ENCODE measurements around the gene LRRC46. TPM values are rescaled to one million over a fixed set of nuclear protein-coding genes. Genes with fewer than 3 reads are reported as not detected.
A peak's percentile ranks its signal among the peaks of the same experiment; 100 is the strongest.

Gene LRRC46
- total RNA-seq, 1 donor from 2014 or later = 0.30 TPM

- DNase-seq (ENCODE audit: low read depth) = no peak
- no peak overlapping the region for H3K4me3 Mint-ChIP-seq (ENCODE audit: unreplicated experiment)
- Histone ChIP-seq H3K79me2 (ENCODE audit: insufficient read depth, low read length) (no peaks in the 10 kb centered on the region), H3K4me3 (ENCODE audit: insufficient read depth, low read depth, low read length) (no peak overlapping the region), H3K36me3 (ENCODE audit: insufficient read depth, low read length) (no peaks in the 10 kb centered on the region), H3K27ac (ENCODE audit: low read depth, low read length) (no peak overlapping the region), H3K4me1 (ENCODE audit: insufficient read depth, low read length) (peaks cover 7% of the 10 kb centered on the region), H3K9ac (ENCODE audit: low read length) (no peak overlapping the region), H3K27me3 (ENCODE audit: insufficient read depth, low read length) (peaks cover 33% of the 10 kb centered on the region), H3K9me3 (ENCODE audit: insufficient read depth, low read depth, low read length) (no peaks in the 10 kb centered on the region), H4K20me1 (ENCODE audit: insufficient read depth, low read length) (no peaks in the 10 kb centered on the region), H2AFZ (ENCODE audit: low read depth, low read length) (no peak overlapping the region), H3K4me2 (ENCODE audit: low read length) (no peak overlapping the region)
- H3K36me3 Mint-ChIP-seq (ENCODE audit: low read depth, unreplicated experiment) = peaks cover 7% of the 10 kb centered on the region
- H3K27ac Mint-ChIP-seq (ENCODE audit: unreplicated experiment) = no peak overlapping the region
- peaks cover 16% of the 10 kb centered on the region for H3K4me1 Mint-ChIP-seq (ENCODE audit: low read depth, unreplicated experiment)
- no peak for FAIRE-seq
- peaks cover 42% of the 10 kb centered on the region for H3K27me3 Mint-ChIP-seq (ENCODE audit: low read depth, unreplicated experiment)
- TF ChIP-seq EZH2 (IDR thresholded peaks at IDR 0.05; ENCODE audit: insufficient read depth, low read length) = no peak
- TF ChIP-seq CTCF (IDR thresholded peaks at IDR 0.05; ENCODE audit: insufficient read depth, low read depth, low read length) = no peak
- peaks cover 11% of the 10 kb centered on the region for H3K9me3 Mint-ChIP-seq (ENCODE audit: unreplicated experiment)
Observed at GRCh38 chr17:47866941-47867340, 35.5 kb downstream of the LRRC46 start.

GRCh38 chr17:47867813-47868533 lies 36.5 kb downstream of the LRRC46 start:
- FAIRE-seq (no peak), DNase-seq (ENCODE audit: low read depth) (no peak)
- peak overlapping the region; percentile 20 for H3K27ac Mint-ChIP-seq (ENCODE audit: unreplicated experiment)

More at GRCh38 chr17:47867813-47868533, 36.5 kb downstream of the LRRC46 start:
- TF ChIP-seq EZH2 (IDR thresholded peaks at IDR 0.05; ENCODE audit: insufficient read depth, low read length) (no peak), CTCF (IDR thresholded peaks at IDR 0.05; ENCODE audit: insufficient read depth, low read depth, low read length) (no peak)
- H3K36me3 ChIP-seq (ENCODE audit: insufficient read depth, low read length) = no peaks in the 10 kb centered on the region
- no peak overlapping the region for H3K4me3 ChIP-seq (ENCODE audit: insufficient read depth, low read depth, low read length)
- H3K27me3 ChIP-seq (ENCODE audit: insufficient read depth, low read length) = peaks cover 41% of the 10 kb centered on the region
- Mint-ChIP-seq H3K27me3 (ENCODE audit: low read depth, unreplicated experiment) (peaks cover 43% of the 10 kb centered on the region), H3K9me3 (ENCODE audit: unreplicated experiment) (peaks cover 9% of the 10 kb centered on the region), H3K4me1 (ENCODE audit: low read depth, unreplicated experiment) (peaks cover 13% of the 10 kb centered on the region), H3K36me3 (ENCODE audit: low read depth, unreplicated experiment) (peaks cover 7% of the 10 kb centered on the region), H3K4me3 (ENCODE audit: unreplicated experiment) (no peak overlapping the region)
- H3K4me2 ChIP-seq (ENCODE audit: low read length) = no peak overlapping the region
- H3K9ac ChIP-seq (ENCODE audit: low read length) = no peak overlapping the region
- no peaks in the 10 kb centered on the region for H3K79me2 ChIP-seq (ENCODE audit: insufficient read depth, low read length)
- H3K27ac ChIP-seq (ENCODE audit: low read depth, low read length) = no peak overlapping the region
- H2AFZ ChIP-seq (ENCODE audit: low read depth, low read length) = no peak overlapping the region
- H3K4me1 ChIP-seq (ENCODE audit: insufficient read depth, low read length) = peaks cover 5% of the 10 kb centered on the region
- H3K9me3 ChIP-seq (ENCODE audit: insufficient read depth, low read depth, low read length) = no peaks in the 10 kb centered on the region
- no peaks in the 10 kb centered on the region for H4K20me1 ChIP-seq (ENCODE audit: insufficient read depth, low read length)
